Gastrocnemius medialis (tissue), 4 donors: ENCODE results near the gene SIRT7.

Experiments
- CTCF ChIP-seq, 5 experiments: fragments of 450-650 bp in 3 of 5; fragments of 200-600 bp in 2 of 5; sonication (generic) in 2 of 5; IDR thresholded peaks in 4 of 5; conservative IDR thresholded peaks in 1 of 5; 1 replicate in 4 of 5; 2 replicates in 1 of 5; pipeline ENCODE4 v1.5.1; 2016 to 2019; ENCODE audit warnings: antibody characterized with exemption in 5 of 5, mild to moderate bottlenecking in 3 of 5, moderate library complexity in 3 of 5
- POLR2A ChIP-seq, 2 donors: fragments of 450-650 bp; IDR thresholded peaks; one replicate each; pipeline ENCODE4 v1.6.1; 2017; ENCODE audit warnings: antibody characterized with exemption in 2 of 2, mild to moderate bottlenecking in 2 of 2, moderate library complexity in 2 of 2

- no peak for TF ChIP-seq CTCF (IDR thresholded peaks at IDR 0.05 in 4 of 5, conservative IDR thresholded peaks at IDR 0.05 in 1 of 5)
- TF ChIP-seq POLR2A (IDR thresholded peaks at IDR 0.05), result no peak
These were observed 19.1 kb downstream of the SIRT7 start for GRCh38 chr17:81898885-81899284.
